ENCODE data around the gene SLC25A14. TPM values are rescaled to one million over a fixed set of nuclear protein-coding genes. Genes with fewer than 3 reads are reported as not detected.

SLC25A14 gene
- total RNA-seq, 4 donors from 2014 or later = 6.7 to 10.0 (median 8.6) TPM

GRCh38 chrX:130402208-130402684 lies 62.5 kb downstream of the SLC25A14 start:
- no peak for TF ChIP-seq CTCF (IDR thresholded peaks at IDR 0.05)
- ATAC-seq (ENCODE audit: low FRiP score) (peak; percentile 12), DNase-seq (ENCODE audit: low spot score) (no peak)

GRCh38 chrX:130413415-130413814 lies 73.7 kb downstream of the SLC25A14 start:
- no peak for DNase-seq (ENCODE audit: low spot score)
- no peak for ATAC-seq (ENCODE audit: low FRiP score)
- no peak for TF ChIP-seq CTCF (IDR thresholded peaks at IDR 0.05)

GRCh38 chrX:130414800-130415199 lies 75.1 kb downstream of the SLC25A14 start:
- DNase-seq (ENCODE audit: low spot score) = no peak
- TF ChIP-seq CTCF (IDR thresholded peaks at IDR 0.05) = no peak
- no peak for ATAC-seq (ENCODE audit: low FRiP score)

- no peak for TF ChIP-seq CTCF (IDR thresholded peaks at IDR 0.05)
- ATAC-seq (ENCODE audit: low FRiP score) (no peak), DNase-seq (ENCODE audit: low spot score) (no peak)
Measured at GRCh38 chrX:130415201-130415600, 75.5 kb downstream of the SLC25A14 start.

- no peak for TF ChIP-seq CTCF (IDR thresholded peaks at IDR 0.05)
- ATAC-seq (ENCODE audit: low FRiP score) = no peak
- no peak for DNase-seq (ENCODE audit: low spot score)
Measured at GRCh38 chrX:130416785-130417184, 77.1 kb downstream of the SLC25A14 start.

GRCh38 chrX:130418066-130418465 lies 78.3 kb downstream of the SLC25A14 start:
- TF ChIP-seq CTCF (IDR thresholded peaks at IDR 0.05) = no peak
- ATAC-seq (ENCODE audit: low FRiP score) = no peak
- no peak for DNase-seq (ENCODE audit: low spot score)

GRCh38 chrX:130418740-130419139 lies 79.0 kb downstream of the SLC25A14 start:
- TF ChIP-seq CTCF (IDR thresholded peaks at IDR 0.05) = no peak
- DNase-seq (ENCODE audit: low spot score) (no peak), ATAC-seq (ENCODE audit: low FRiP score) (no peak)

Measured in omental fat pad (tissue), 4 donors.